Neural progenitor cell (in vitro differentiated cells): ENCODE data around the gene STARD3.

Experiments used
- CTCF ChIP-seq: fragments of 200-600 bp; sonication (generic); IDR thresholded peaks from 2 replicates; pipeline ENCODE4 v1.5.1; 2017; ENCODE audit warnings: antibody characterized with exemption, mild to moderate bottlenecking
- EZH2 ChIP-seq: fragments of 200-600 bp; sonication (generic); IDR thresholded peaks from 2 replicates; pipeline ENCODE4 v1.6.1; 2017; ENCODE audit warnings: antibody characterized with exemption, mild to moderate bottlenecking, moderate library complexity
- EZH2phosphoT487 ChIP-seq: fragments of 200-600 bp; sonication (generic); IDR thresholded peaks from 2 replicates; pipeline ENCODE4 v1.6.1; 2017; ENCODE audit warnings: antibody characterized with exemption

GRCh38 chr17:39655105-39655504 lies 18.2 kb downstream of the STARD3 start:
- TF ChIP-seq CTCF (no peak), EZH2 (no peak), EZH2phosphoT487 (no peak)
